ENCODE measurements around the gene AP1M1.
A peak's percentile ranks its signal among the peaks of the same experiment; 100 is the strongest.

AP1M1 gene

DNA sequence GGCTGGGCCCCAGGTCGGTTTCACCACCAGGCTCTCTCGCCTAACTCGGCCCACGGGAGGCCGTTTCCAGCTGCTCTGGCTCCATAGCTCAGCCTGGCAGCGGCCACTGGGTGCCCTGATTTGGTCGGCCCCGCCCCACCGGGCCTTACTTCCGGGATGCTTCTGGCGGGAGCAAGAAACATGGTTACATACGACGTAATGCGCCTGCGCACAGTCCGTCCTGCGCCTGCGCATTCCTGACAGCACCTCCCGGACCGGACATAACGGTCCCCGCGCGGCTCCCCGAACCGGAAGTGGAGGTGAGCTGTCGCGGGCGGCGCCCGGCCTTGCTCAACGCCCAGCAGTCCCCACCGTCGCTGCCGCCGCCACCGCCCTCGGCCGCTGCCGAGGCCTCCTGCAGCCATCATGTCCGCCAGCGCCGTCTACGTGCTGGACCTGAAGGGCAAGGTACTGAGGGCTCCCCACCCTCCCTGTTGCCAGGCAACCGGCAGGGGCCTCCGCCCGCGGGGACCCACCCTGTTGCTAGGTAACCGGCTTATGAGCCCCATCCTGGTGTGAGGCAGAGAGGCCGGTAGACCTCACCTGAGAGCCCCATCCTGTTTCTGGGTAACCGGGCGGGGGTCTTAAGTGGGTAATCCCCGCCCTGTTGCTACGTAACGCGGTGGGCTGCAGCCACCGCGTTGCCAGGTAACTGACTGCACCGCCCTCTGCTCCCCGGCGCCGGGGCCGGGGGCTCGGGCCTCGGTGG lies at the start of gene AP1M1:
Gene AP1M1 (plus strand): TSS at position 290 of the 748 bp plus-strand sequence. CDS start 116 bp downstream, at position 406.
- in situ Hi-C loops (cut with HindIII; ENCODE audit: low sequenced_read_pairs): no loop called here
- TF ChIP-seq CTCF (IDR thresholded peaks at IDR 0.05; ENCODE audit: low read depth, low read length, missing control alignments): no peak
- peak within 1 kb of the TSS; percentile 100 for H3K4me3 ChIP-seq (ENCODE audit: low read depth, low read length)
- peak; percentile 95 for DNase-seq (ENCODE audit: low read depth)

DNA sequence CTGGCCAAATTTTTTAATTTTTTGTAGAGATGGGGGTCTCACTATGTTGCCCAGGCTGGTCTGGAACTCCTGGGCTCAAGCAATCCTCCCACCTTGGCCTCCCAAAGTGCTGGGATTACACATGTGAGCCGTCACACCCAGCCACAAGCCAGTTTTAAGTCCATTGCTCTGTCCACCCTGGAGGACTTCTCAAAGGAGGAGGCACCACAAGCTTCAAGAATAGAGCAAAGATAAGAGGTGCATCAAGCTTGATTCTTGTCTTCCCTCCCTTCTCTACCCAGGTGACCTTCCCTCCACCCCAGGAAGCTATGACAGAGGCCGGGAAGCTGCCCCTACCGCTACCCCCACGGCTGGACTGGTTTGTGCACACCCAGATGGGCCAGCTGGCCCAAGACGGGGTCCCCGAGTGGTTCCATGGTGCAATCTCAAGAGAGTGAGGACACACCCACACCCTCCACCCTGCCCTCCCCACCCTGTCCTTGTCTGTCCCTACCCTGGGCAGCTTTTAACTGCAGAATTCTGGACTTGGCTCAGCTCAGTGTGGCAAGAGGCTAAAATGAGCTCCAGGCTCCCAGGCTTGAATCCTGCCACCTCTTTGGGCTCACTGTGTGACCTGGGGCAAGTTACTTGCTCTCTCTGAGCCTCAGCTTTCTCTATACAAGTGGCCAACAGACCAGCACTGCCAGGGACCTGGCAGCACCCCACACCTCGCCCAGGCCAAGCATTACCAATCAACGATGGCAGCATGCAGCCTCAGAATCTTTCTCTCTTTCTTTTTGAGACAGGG lies 49.1 kb upstream of the AP1M1 start:
- H3K4me3 ChIP-seq (ENCODE audit: low read depth, low read length): no peak overlapping the region
- TF ChIP-seq CTCF (IDR thresholded peaks at IDR 0.05; ENCODE audit: low read depth, low read length, missing control alignments): no peak
- no peak for DNase-seq (ENCODE audit: low read depth)
- in situ Hi-C loops (cut with HindIII; ENCODE audit: low sequenced_read_pairs): no loop called here

GRCh38 chr19:16153582-16154336 lies 44.0 kb upstream of the AP1M1 start:
- no peak for DNase-seq (ENCODE audit: low read depth)
- no peak overlapping the region for H3K4me3 ChIP-seq (ENCODE audit: low read depth, low read length)
- in situ Hi-C loops (cut with HindIII; ENCODE audit: low sequenced_read_pairs): no loop called here
- no peak for TF ChIP-seq CTCF (IDR thresholded peaks at IDR 0.05; ENCODE audit: low read depth, low read length, missing control alignments)

DNA sequence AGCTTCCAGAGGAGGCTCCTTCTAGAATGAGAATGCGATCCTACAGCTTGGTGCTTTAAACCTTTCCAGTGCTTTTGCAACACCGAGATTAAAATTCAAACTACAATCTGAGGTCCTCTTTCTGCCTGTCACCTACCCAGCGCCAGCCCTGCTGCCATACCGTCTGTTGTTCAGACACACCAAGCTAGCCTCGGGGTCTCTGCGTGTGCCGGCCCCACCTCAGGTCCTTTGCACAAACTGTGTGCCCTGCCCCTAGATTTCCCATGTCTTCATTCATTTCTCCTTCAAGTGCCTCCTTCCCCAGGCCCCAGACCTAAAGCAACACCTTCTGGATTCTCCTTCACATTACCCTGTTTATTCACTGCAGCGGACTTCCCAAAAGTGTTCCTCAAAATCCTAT lies 43.2 kb upstream of the AP1M1 start:
- DNase-seq (ENCODE audit: low read depth): no peak
- in situ Hi-C loops (cut with HindIII; ENCODE audit: low sequenced_read_pairs): no loop called here
- TF ChIP-seq CTCF (IDR thresholded peaks at IDR 0.05; ENCODE audit: low read depth, low read length, missing control alignments): no peak
- no peak overlapping the region for H3K4me3 ChIP-seq (ENCODE audit: low read depth, low read length)

DNA sequence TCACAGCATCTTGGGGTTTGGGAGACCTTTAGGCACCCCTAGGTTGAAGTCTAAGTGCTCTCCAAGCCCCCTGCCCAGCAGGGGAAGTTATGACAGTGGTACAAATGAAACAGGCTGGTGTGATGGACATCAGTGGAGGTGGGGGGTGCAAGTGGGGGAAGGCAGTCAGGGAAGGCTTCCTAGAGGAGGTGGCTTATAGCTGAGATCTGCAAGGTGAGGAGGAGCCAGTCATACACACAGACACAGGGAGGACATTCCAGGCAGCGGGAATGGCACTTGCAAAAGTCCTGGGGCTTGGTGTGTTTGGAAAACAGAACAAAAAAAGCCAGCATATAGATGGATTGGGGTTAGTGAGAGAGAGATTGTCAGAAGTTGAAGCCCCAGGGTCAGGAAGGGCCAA lies 42.6 kb upstream of the AP1M1 start:
- H3K4me3 ChIP-seq (ENCODE audit: low read depth, low read length): no peak overlapping the region
- in situ Hi-C loops (cut with HindIII; ENCODE audit: low sequenced_read_pairs): no loop called here
- TF ChIP-seq CTCF (IDR thresholded peaks at IDR 0.05; ENCODE audit: low read depth, low read length, missing control alignments): no peak
- DNase-seq (ENCODE audit: low read depth): no peak

DNA sequence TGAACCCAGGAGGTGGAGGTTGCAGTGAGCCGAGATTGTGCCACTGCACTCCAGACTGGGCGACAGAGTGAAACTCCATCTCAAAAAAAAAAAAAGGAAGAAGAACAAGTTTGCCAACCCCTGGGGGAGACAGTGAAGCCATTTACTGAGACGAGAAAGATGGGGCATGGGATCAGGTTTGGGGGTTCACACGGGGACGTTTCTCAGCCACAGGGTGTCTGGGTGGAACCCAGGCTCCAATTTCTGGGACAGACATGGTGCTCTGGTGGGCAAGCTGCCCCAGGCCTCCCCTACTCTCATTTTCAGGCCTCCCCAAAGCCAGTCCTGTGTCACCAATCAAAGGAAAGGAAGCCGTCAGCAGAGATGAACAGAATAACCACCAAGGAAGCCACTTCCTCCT lies 40.8 kb upstream of the AP1M1 start:
- no peak overlapping the region for H3K4me3 ChIP-seq (ENCODE audit: low read depth, low read length)
- DNase-seq (ENCODE audit: low read depth): no peak
- in situ Hi-C loops (cut with HindIII; ENCODE audit: low sequenced_read_pairs): no loop called here
- TF ChIP-seq CTCF (IDR thresholded peaks at IDR 0.05; ENCODE audit: low read depth, low read length, missing control alignments): no peak
